SK-N-SH (cell line): ENCODE data around the gene FGF18. TPM values are rescaled to one million over a fixed set of nuclear protein-coding genes. Genes with fewer than 3 reads are reported as not detected.

Experiments
- CTCF ChIA-PET: fragments of 300-600, 350-600 bp; formaldehyde crosslinking; extraction: SDS; loops from one replicate; lab custom pipeline; 2021; lab: Yijun Ruan, JAX
- POLR2A ChIA-PET: fragments of 350-600 bp; sonication (Branson Sonifier 250); formaldehyde crosslinking; extraction: SDS; loops from one replicate; lab custom pipeline; 2020; ENCODE audit warnings: antibody characterized with exemption, inconsistent platforms; lab: Yijun Ruan, JAX
- DNase-seq: peaks from one replicate; pipeline ENCODE4 v3.0.0; 2012
- H2AFZ ChIP-seq: fragments of 200-600 bp; sonication (generic); 2 replicates; pipeline ENCODE4 v1.8.1; 2016; ENCODE audit warnings: antibody characterized with exemption, mild to moderate bottlenecking, low read depth
- H3F3A ChIP-seq: fragments of 200-600 bp; sonication (generic); replicated peaks from 2 replicates; pipeline ENCODE3; 2016; ENCODE audit warnings: antibody characterized with exemption, mild to moderate bottlenecking; ENCODE audit not compliant: insufficient read depth
- H3K27ac ChIP-seq, 2 experiments: fragments of 200-500 bp in 1 of 2; fragments of 200-600 bp in 1 of 2; sonication (Bioruptor generic) in 1 of 2; sonication (generic), shearing (Covaris generic) in 1 of 2; 2 replicates each; pipeline versions ENCODE4 v1.5.1 to v1.6.1; 2014 to 2016; ENCODE audit warnings: low read depth in 2 of 2, inconsistent platforms in 1 of 2, low read length in 1 of 2, mild to moderate bottlenecking in 1 of 2, mixed read lengths in 1 of 2
- H3K27me3 ChIP-seq: fragments of 200-600 bp; sonication (generic), shearing (Covaris generic); 2 replicates; pipeline ENCODE4 v1.6.1; 2016; ENCODE audit warnings: mixed run types; ENCODE audit not compliant: insufficient read depth
- H3K36me3 ChIP-seq, 2 experiments: fragments of 200-500 bp in 1 of 2; fragments of 200-600 bp in 1 of 2; sonication (Bioruptor generic) in 1 of 2; sonication (generic) in 1 of 2; replicated peaks in 1 of 2; 2 replicates each; pipeline versions ENCODE3 to v1.5.1; 2014 to 2016; ENCODE audit warnings: low read length in 1 of 2, mild to moderate bottlenecking in 1 of 2; ENCODE audit not compliant: insufficient read depth in 2 of 2, control insufficient read depth in 1 of 2
- H3K4me1 ChIP-seq, 2 experiments: fragments of 200-500 bp in 1 of 2; fragments of 200-600 bp in 1 of 2; sonication (Bioruptor generic) in 1 of 2; sonication (generic), shearing (Covaris generic) in 1 of 2; 2 replicates each; pipeline versions ENCODE4 v1.5.1 to v1.6.1; 2014 to 2016; ENCODE audit warnings: low read depth in 1 of 2, low read length in 1 of 2, mixed run types in 1 of 2; ENCODE audit not compliant: insufficient read depth in 2 of 2, control insufficient read depth in 1 of 2
- H3K4me2 ChIP-seq: fragments of 200-600 bp; sonication (generic), shearing (Covaris generic); 2 replicates; pipeline ENCODE4 v1.6.1; 2017; ENCODE audit warnings: mixed run types
- H3K4me3 ChIP-seq, 2 experiments: fragments of 200-500 bp in 1 of 2; fragments of 200-600 bp in 1 of 2; sonication (Bioruptor generic) in 1 of 2; sonication (generic), shearing (Covaris generic) in 1 of 2; 2 replicates each; pipeline versions ENCODE4 v1.5.1 to v1.8.1; 2014 to 2016; ENCODE audit warnings: low read depth in 2 of 2, inconsistent platforms in 1 of 2, low read length in 1 of 2, mild to moderate bottlenecking in 1 of 2, mixed read lengths in 1 of 2, moderate library complexity in 1 of 2
- H3K79me2 ChIP-seq: fragments of 200-600 bp; sonication (generic); 2 replicates; pipeline ENCODE4 v1.8.1; 2017; ENCODE audit warnings: mild to moderate bottlenecking; ENCODE audit not compliant: insufficient read depth
- H3K9ac ChIP-seq: fragments of 200-600 bp; sonication (generic); 2 replicates; pipeline ENCODE4 v1.6.1; 2017; ENCODE audit warnings: mixed run types
- H3K9me2 ChIP-seq: fragments of 200-600 bp; sonication (generic); 2 replicates; pipeline ENCODE4 v1.6.1; 2017; ENCODE audit warnings: mixed run types
- H3K9me3 ChIP-seq: fragments of 200-600 bp; sonication (generic); 2 replicates; pipeline ENCODE4 v1.6.1; 2017; ENCODE audit warnings: mixed run types, mild to moderate bottlenecking, moderate library complexity
- H4K20me1 ChIP-seq: fragments of 200-600 bp; sonication (generic); 2 replicates; pipeline ENCODE4 v1.6.1; 2017; ENCODE audit warnings: mild to moderate bottlenecking, mixed run types; ENCODE audit not compliant: insufficient read depth
- EP300 ChIP-seq, 2 experiments: IDR thresholded peaks; 2 replicates each; pipeline versions ENCODE4 v1.4.0 to v1.6.1; 2012; ENCODE audit warnings: borderline replicate concordance in 1 of 2, low read depth in 1 of 2, low read length in 1 of 2
- FOSL2 ChIP-seq: IDR thresholded peaks from 2 replicates; pipeline ENCODE4 v1.4.0; 2012; ENCODE audit warnings: low read depth, mild to moderate bottlenecking, moderate library complexity, borderline replicate concordance
- FOXJ3 ChIP-seq: sonication (generic); formaldehyde crosslinking; IDR thresholded peaks from 2 replicates; pipeline ENCODE4 v1.5.1; 2020; ENCODE audit warnings: mild to moderate bottlenecking, missing genetic modification reagents
- IRF3 ChIP-seq: fragments of 150-350 bp; IDR thresholded peaks from 2 replicates; pipeline ENCODE4 v1.6.1; 2016; ENCODE audit warnings: mild to moderate bottlenecking, low read depth, low read length
- JUND ChIP-seq: IDR thresholded peaks from 2 replicates; pipeline ENCODE4 v1.4.0; 2012
- MAX ChIP-seq: IDR thresholded peaks from 2 replicates; pipeline ENCODE4 v1.4.0; 2012; ENCODE audit warnings: low read depth
- MEF2A ChIP-seq: IDR thresholded peaks from 2 replicates; pipeline ENCODE4 v1.4.0; 2012; ENCODE audit warnings: low read depth, borderline replicate concordance
- MXI1 ChIP-seq: IDR thresholded peaks from 2 replicates; pipeline ENCODE4 v1.6.1; 2012; ENCODE audit warnings: mild to moderate bottlenecking, low read depth, low read length, improper control_type of control experiment
- NFIC ChIP-seq: IDR thresholded peaks from 2 replicates; pipeline ENCODE4 v1.4.0; 2012; ENCODE audit warnings: borderline replicate concordance
- NRF1 ChIP-seq: IDR thresholded peaks from 2 replicates; pipeline ENCODE4 v1.6.1; 2012; ENCODE audit warnings: low read depth, mild to moderate bottlenecking, low read length
- PBX3 ChIP-seq: IDR thresholded peaks from 2 replicates; pipeline ENCODE4; 2012
- RCOR1 ChIP-seq: fragments of 150-350 bp; IDR thresholded peaks from 2 replicates; pipeline ENCODE4 v1.6.1; 2017; ENCODE audit warnings: antibody characterized with exemption, low read length
- RXRA ChIP-seq: IDR thresholded peaks from 2 replicates; pipeline ENCODE4 v1.4.0; 2012; ENCODE audit warnings: low read depth, mild to moderate bottlenecking, borderline replicate concordance
- SIN3A ChIP-seq: IDR thresholded peaks from 2 replicates; pipeline ENCODE4 v1.6.1; 2012; ENCODE audit warnings: low read depth, mild to moderate bottlenecking, low read length, moderate library complexity, borderline replicate concordance
- SMC3 ChIP-seq: IDR thresholded peaks from 2 replicates; pipeline ENCODE4 v1.6.1; 2012; ENCODE audit warnings: low read depth, low read length, improper control_type of control experiment
- TCF12 ChIP-seq: IDR thresholded peaks from 2 replicates; pipeline ENCODE4 v1.4.0; 2012
- TEAD4 ChIP-seq: IDR thresholded peaks from 2 replicates; pipeline ENCODE4 v1.4.0; 2012; ENCODE audit warnings: mild to moderate bottlenecking, borderline replicate concordance; ENCODE audit not compliant: insufficient read depth
- USF1 ChIP-seq: IDR thresholded peaks from 2 replicates; pipeline ENCODE4 v1.4.0; 2012; ENCODE audit warnings: low read depth, borderline replicate concordance
- YY1 ChIP-seq: IDR thresholded peaks from 2 replicates; pipeline ENCODE4 v1.4.0; 2012; ENCODE audit warnings: low read depth, mild to moderate bottlenecking
- ZBTB33 ChIP-seq: IDR thresholded peaks from 2 replicates; pipeline ENCODE4 v1.4.0; 2012; ENCODE audit warnings: low read depth, borderline replicate concordance
- WGBS: methylation state at CpG from one replicate; pipeline ENCODE4 v1.1.6; 2017; ENCODE audit warnings: low lambda C conversion rate; 5-methylcytosine and 5-hydroxymethylcytosine counted together
- polyA plus RNA-seq, 3 experiments: library from polyadenylated mRNA; depleted of rRNA; stranded (reverse); fragments of >200 nt; gene quantifications; 2 replicates each; pipeline ENCODE4 v1.2.3, GENCODE V29; 2012

Gene FGF18
- polyA plus RNA-seq, 1 of the 3 experiments (the other 2 are of a cell fraction), result 0.89 TPM

- TF ChIP-seq NRF1 (no peak), TEAD4 (no peak), SMC3 (no peak), NFIC (no peak), FOXJ3 (CRISPR knock-in tag) (no peak), MXI1 (no peak), FOSL2 (no peak), ZBTB33 (no peak), PBX3 (no peak), YY1 (no peak), MEF2A (no peak), TCF12 (no peak), SIN3A (no peak)
- 85% methylated on average over 15 of the region's 17 CpGs for WGBS
- no peak for DNase-seq
- Histone ChIP-seq H3K4me1 (no peaks in the 10 kb centered on the region; a peak in 1 of 4 replicates), H4K20me1 (no peaks in the 10 kb centered on the region), H2AFZ (no peak overlapping the region), H3K36me3 (no peaks in the 10 kb centered on the region), H3K27me3 (no peaks in the 10 kb centered on the region), H3K9ac (no peak overlapping the region), H3F3A (no peaks in the 10 kb centered on the region), H3K27ac (no peak overlapping the region), H3K9me3 (no peaks in the 10 kb centered on the region), H3K9me2 (no peaks in the 10 kb centered on the region), H3K4me2 (no peak overlapping the region), H3K79me2 (no peaks in the 10 kb centered on the region), H3K4me3 (no peak overlapping the region)
- POLR2A ChIA-PET, result no interaction called here
- CTCF ChIA-PET, result no interaction called here
Observed at GRCh38 chr5:171451421-171451820, 32.0 kb downstream of the FGF18 start.

- H3K9ac ChIP-seq, result no peak overlapping the region
- no peak for DNase-seq
- H3K4me1 ChIP-seq, result no peaks in the 10 kb centered on the region; a peak in 1 of 4 replicates
- H2AFZ ChIP-seq, result no peak overlapping the region
- no peaks in the 10 kb centered on the region for H3K36me3 ChIP-seq
- H3F3A ChIP-seq, result no peaks in the 10 kb centered on the region
- H3K9me3 ChIP-seq, result no peaks in the 10 kb centered on the region
- ChIA-PET CTCF (interaction anchor here (0.7 to 1.2 kb wide), 2 partner anchors 31 to 455 kb away, joined by 3 read pairs; no protein-coding TSS in a partner anchor), POLR2A (no interaction called here)
- H3K9me2 ChIP-seq, result no peaks in the 10 kb centered on the region
- no peaks in the 10 kb centered on the region for H3K27me3 ChIP-seq
- no peaks in the 10 kb centered on the region for H4K20me1 ChIP-seq
- no peak overlapping the region for H3K4me3 ChIP-seq
- no peak overlapping the region for H3K27ac ChIP-seq
- H3K79me2 ChIP-seq, result no peaks in the 10 kb centered on the region
- 87% methylated on average over 10 of the region's 11 CpGs for WGBS
- no peak overlapping the region for H3K4me2 ChIP-seq
- no peak for TF ChIP-seq RXRA
- no peak for TF ChIP-seq MAX
- TF ChIP-seq NFIC, result no peak
- TF ChIP-seq USF1, result no peak
- TF ChIP-seq EP300 (IDR thresholded peaks at IDR 0.05; ENCODE audit: borderline replicate concordance in 1 of 2, low read depth in 1 of 2, low read length in 1 of 2), result no peak
- no peak for TF ChIP-seq ZBTB33
- TF ChIP-seq NRF1, result no peak
- TF ChIP-seq RCOR1, result no peak
- TF ChIP-seq JUND, result no peak
- no peak for TF ChIP-seq IRF3
- TF ChIP-seq TEAD4, result no peak
Observed at GRCh38 chr5:171453056-171453725, 33.7 kb downstream of the FGF18 start.
